BLaER1 treated with 17β-estradiol and CSF1 and Interleukin-3, amounts not matched to agents 10 nM and 100 nM (cell line): Measurements from ENCODE around the gene ZNF692.
A peak's percentile ranks its signal among the peaks of the same experiment; 100 is the strongest.

Experiments
- H3K27ac ChIP-seq, 11 experiments: shearing (Covaris generic); formaldehyde crosslinking; 2 replicates each; pipeline ENCODE4 v1.8.1; 2022
- H3K27me3 ChIP-seq, 11 experiments: shearing (Covaris generic); formaldehyde crosslinking; 2 replicates each; pipeline ENCODE4 v1.8.1; 2022
- H3K36me3 ChIP-seq, 11 experiments: shearing (Covaris generic); formaldehyde crosslinking; 2 replicates each; pipeline ENCODE4 v1.8.1; 2022
- H3K4me1 ChIP-seq, 10 experiments: shearing (Covaris generic); formaldehyde crosslinking; 2 replicates each; pipeline ENCODE4 v1.8.1; 2022
- H3K4me2 ChIP-seq, 11 experiments: shearing (Covaris generic); formaldehyde crosslinking; 2 replicates each; pipeline ENCODE4 v1.8.1; 2022
- H3K4me3 ChIP-seq, 10 experiments: shearing (Covaris generic); formaldehyde crosslinking; 2 replicates each; pipeline ENCODE4 v1.8.1; 2022
- H3K9ac ChIP-seq, 11 experiments: shearing (Covaris generic); formaldehyde crosslinking; 2 replicates each; pipeline ENCODE4 v1.8.1; 2022
- H3K9me3 ChIP-seq, 11 experiments: shearing (Covaris generic); formaldehyde crosslinking; replicated peaks in 1 of 11; 2 replicates each; pipeline ENCODE4 v1.8.1; 2022
- H4K20me1 ChIP-seq, 11 experiments: shearing (Covaris generic); formaldehyde crosslinking; 2 replicates each; pipeline ENCODE4 v1.8.1; 2022
- Cebpa-rat ChIP-seq, 11 experiments: shearing (Covaris generic); IDR thresholded peaks; 2 replicates each; pipeline ENCODE4 v1.8.1; 2022

Gene ZNF692

DNA sequence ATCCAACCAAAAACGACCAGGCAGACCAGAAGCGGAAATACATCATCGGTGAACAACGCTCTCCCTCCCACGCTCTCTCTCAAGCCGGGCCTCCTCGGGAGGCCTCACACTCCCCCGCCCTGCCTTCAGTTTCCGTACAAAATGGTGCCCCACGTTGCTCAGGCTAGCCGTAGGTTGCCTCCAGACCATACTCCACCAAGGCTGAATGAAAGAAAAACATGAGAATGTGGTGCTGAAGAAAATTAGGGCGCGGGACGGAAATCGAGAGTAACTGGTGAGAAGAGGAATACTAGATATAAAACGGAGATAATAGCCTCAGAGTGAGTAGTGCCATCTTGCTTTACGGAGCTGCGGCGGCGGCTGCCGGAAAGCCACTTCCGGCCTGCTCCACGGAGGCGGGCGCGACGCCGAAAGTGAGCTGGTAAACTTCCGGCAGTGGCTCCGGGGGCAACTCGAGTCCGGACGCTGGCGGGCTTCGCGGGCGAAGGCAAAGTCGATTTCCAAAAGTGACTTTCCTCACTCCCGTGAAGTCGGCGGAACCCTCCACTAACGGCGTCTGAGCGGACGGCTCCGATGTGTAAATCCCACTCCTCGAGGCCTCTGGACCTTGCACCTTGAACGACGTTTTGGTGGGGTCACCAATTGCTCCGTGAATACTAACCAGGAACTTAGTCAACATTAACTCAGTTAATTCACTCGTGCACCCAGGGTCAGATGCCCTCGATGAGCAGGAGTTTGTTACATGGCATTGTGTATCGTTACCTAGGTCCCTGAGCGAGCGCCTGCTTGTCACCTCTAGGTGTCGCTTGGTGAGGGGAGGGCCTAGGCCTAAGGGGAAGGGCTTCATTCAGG, 32.8 kb downstream of the ZNF692 start, which contains the start of gene SH3BP5L:
Gene SH3BP5L, minus strand, starts transcription at position 7 of the 852 bp plus-strand sequence. CDS start 980 bp downstream, outside the sequence.
- TF ChIP-seq Cebpa-rat (IDR thresholded peaks at IDR 0.05) = no peak
- Histone ChIP-seq H3K9me3 (peaks cover 0 to 6% (median 0%) of the 10 kb centered on the region in 11 experiments; a peak in 2 of 22 replicates), H3K36me3 (peaks cover 25 to 38% (median 36%) of the 10 kb centered on the region in 11 experiments)

GRCh38 chr1:248825573-248825908, 33.3 kb downstream of the ZNF692 start:
- no peak for TF ChIP-seq Cebpa-rat (IDR thresholded peaks at IDR 0.05)
- Histone ChIP-seq H3K9me3 (peaks cover 0 to 5% (median 0%) of the 10 kb centered on the region in 11 experiments; a peak in 2 of 22 replicates), H3K36me3 (peaks cover 31 to 44% (median 42%) of the 10 kb centered on the region in 11 experiments), H3K27ac (peak overlapping the region; percentile 93 to 100 (median 98)), H3K4me1 (peaks cover 56 to 74% (median 59%) of the 10 kb centered on the region in 10 experiments), H3K27me3 (no peaks in the 10 kb centered on the region), H4K20me1 (peaks cover 0 to 48% (median 31%) of the 10 kb centered on the region in 11 experiments; a peak in 15 of 22 replicates), H3K4me2 (peak overlapping the region; percentile 96 to 100 (median 99)), H3K9ac (peak overlapping the region; percentile 89 to 99 (median 95)), H3K4me3 (peak overlapping the region; percentile 72 to 93 (median 89))

More for the DNA sequence above, 32.8 kb downstream of the ZNF692 start, which contains the start of gene SH3BP5L:
- H3K27ac ChIP-seq = peak within 1 kb of the TSS; percentile 93 to 100 (median 98)
- peaks cover 0 to 42% (median 27%) of the 10 kb centered on the region in 11 experiments; a peak in 15 of 22 replicates for H4K20me1 ChIP-seq
- H3K4me2 ChIP-seq = peak within 1 kb of the TSS; percentile 96 to 100 (median 99)
- no peaks in the 10 kb centered on the region for H3K27me3 ChIP-seq
- H3K4me1 ChIP-seq = peaks cover 50 to 69% (median 53%) of the 10 kb centered on the region in 10 experiments
- H3K9ac ChIP-seq = peak within 1 kb of the TSS; percentile 89 to 99 (median 95)
- peak within 1 kb of the TSS; percentile 72 to 93 (median 89) for H3K4me3 ChIP-seq

DNA sequence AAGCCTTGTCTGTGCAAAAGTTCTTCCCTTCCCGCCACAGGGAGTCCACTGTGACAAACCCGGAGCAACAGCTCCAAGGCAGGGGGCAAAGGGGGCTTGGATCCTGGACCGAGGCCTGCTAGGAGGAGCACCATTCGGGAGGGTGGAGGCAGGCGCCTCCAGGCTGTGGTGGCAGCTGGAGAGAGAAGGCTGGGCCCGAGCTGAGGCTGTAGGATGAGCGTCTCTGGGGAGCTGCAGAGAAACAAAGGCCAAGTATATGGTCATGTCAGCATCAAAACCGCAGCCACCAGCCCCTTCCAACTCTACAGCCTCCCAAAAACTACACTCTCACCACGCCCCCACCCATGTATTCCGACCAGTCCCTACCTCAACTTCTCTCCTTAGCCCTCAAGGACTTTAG, 33.7 kb downstream of the ZNF692 start:
- H3K27ac ChIP-seq = peak overlapping the region; percentile 93 to 100 (median 98)
- no peaks in the 10 kb centered on the region for H3K27me3 ChIP-seq
- H4K20me1 ChIP-seq = peaks cover 0 to 52% (median 34%) of the 10 kb centered on the region in 11 experiments; a peak in 15 of 22 replicates
- H3K9me3 ChIP-seq = peaks cover 0 to 4% (median 0%) of the 10 kb centered on the region in 11 experiments; a peak in 2 of 22 replicates
- peak overlapping the region; percentile 72 to 93 (median 89) for H3K4me3 ChIP-seq
- peaks cover 35 to 48% (median 46%) of the 10 kb centered on the region in 11 experiments for H3K36me3 ChIP-seq
- TF ChIP-seq Cebpa-rat (IDR thresholded peaks at IDR 0.05) = no peak
- H3K4me1 ChIP-seq = peaks cover 60 to 79% (median 63%) of the 10 kb centered on the region in 10 experiments
- H3K4me2 ChIP-seq = peak overlapping the region; percentile 96 to 100 (median 99)
- H3K9ac ChIP-seq = peak overlapping the region; percentile 89 to 99 (median 95)

- Histone ChIP-seq H4K20me1 (peaks cover 0 to 56% (median 36%) of the 10 kb centered on the region in 11 experiments; a peak in 15 of 22 replicates), H3K4me3 (peak overlapping the region; percentile 72 to 93 (median 89)), H3K9me3 (0 out of 22 replicates have a peak, but pooled peaks cover 0 to under 1% (median 0%) of the 10 kb centered on the region in 11 experiments), H3K9ac (peak overlapping the region; percentile 89 to 99 (median 95)), H3K27ac (peak overlapping the region; percentile 93 to 100 (median 98); a peak in 21 of 22 replicates), H3K4me2 (peak overlapping the region; percentile 96 to 100 (median 99)), H3K36me3 (peaks cover 40 to 53% (median 50%) of the 10 kb centered on the region in 11 experiments), H3K4me1 (peaks cover 64 to 82% (median 66%) of the 10 kb centered on the region in 10 experiments), H3K27me3 (no peaks in the 10 kb centered on the region)
- no peak for TF ChIP-seq Cebpa-rat (IDR thresholded peaks at IDR 0.05)
Observed at GRCh38 chr1:248824701-248825100, 34.2 kb downstream of the ZNF692 start.

DNA sequence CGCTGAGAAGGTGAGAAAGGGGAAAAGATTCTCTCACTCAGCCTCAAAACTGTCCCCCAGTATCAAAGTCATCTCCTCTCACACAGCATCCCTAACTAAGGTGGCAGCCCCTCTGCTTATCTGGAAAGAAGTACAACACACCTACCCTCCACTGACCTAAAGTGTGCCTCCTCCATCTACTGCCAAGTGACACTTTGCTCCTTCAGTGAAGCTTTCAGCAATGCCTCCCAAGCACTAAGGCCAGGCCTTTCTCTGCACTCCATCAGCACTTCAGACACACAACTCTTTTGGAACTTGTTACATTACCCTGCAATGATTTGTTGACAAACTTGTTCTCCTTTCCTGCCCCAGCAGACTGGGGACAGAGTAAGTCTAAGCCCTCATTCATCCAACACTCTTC, 34.6 kb downstream of the ZNF692 start:
- Histone ChIP-seq H3K27me3 (no peaks in the 10 kb centered on the region), H3K27ac (peak overlapping the region in 10 of 11 experiments; percentile 94 to 100 (median 98); a peak in 18 of 22 replicates), H3K9me3 (no peaks in the 10 kb centered on the region), H3K4me1 (peaks cover 66 to 85% (median 70%) of the 10 kb centered on the region in 10 experiments), H3K4me3 (peak overlapping the region; percentile 72 to 93 (median 89)), H3K36me3 (peaks cover 44 to 57% (median 54%) of the 10 kb centered on the region in 11 experiments), H3K4me2 (peak overlapping the region; percentile 96 to 100 (median 99)), H4K20me1 (peaks cover 0 to 60% (median 37%) of the 10 kb centered on the region in 11 experiments; a peak in 15 of 22 replicates), H3K9ac (peak overlapping the region; percentile 89 to 99 (median 95))
- TF ChIP-seq Cebpa-rat (IDR thresholded peaks at IDR 0.05) = no peak

GRCh38 chr1:248823517-248824001, 35.3 kb downstream of the ZNF692 start:
- Histone ChIP-seq H3K27me3 (no peaks in the 10 kb centered on the region), H3K36me3 (peaks cover 51 to 64% (median 61%) of the 10 kb centered on the region in 11 experiments), H4K20me1 (peaks cover 0 to 65% (median 37%) of the 10 kb centered on the region in 11 experiments; a peak in 15 of 22 replicates), H3K4me3 (peak overlapping the region; percentile 72 to 93 (median 89); a peak in 19 of 20 replicates), H3K9me3 (no peaks in the 10 kb centered on the region), H3K27ac (peak overlapping the region in 9 of 11 experiments; percentile 0 to 100 (median 96); a peak in 12 of 22 replicates), H3K4me2 (peak overlapping the region; percentile 96 to 100 (median 99)), H3K9ac (peak overlapping the region; percentile 0 to 99 (median 95); a peak in 16 of 22 replicates), H3K4me1 (peaks cover 71 to 85% (median 76%) of the 10 kb centered on the region in 10 experiments)
- TF ChIP-seq Cebpa-rat (IDR thresholded peaks at IDR 0.05) = no peak

DNA sequence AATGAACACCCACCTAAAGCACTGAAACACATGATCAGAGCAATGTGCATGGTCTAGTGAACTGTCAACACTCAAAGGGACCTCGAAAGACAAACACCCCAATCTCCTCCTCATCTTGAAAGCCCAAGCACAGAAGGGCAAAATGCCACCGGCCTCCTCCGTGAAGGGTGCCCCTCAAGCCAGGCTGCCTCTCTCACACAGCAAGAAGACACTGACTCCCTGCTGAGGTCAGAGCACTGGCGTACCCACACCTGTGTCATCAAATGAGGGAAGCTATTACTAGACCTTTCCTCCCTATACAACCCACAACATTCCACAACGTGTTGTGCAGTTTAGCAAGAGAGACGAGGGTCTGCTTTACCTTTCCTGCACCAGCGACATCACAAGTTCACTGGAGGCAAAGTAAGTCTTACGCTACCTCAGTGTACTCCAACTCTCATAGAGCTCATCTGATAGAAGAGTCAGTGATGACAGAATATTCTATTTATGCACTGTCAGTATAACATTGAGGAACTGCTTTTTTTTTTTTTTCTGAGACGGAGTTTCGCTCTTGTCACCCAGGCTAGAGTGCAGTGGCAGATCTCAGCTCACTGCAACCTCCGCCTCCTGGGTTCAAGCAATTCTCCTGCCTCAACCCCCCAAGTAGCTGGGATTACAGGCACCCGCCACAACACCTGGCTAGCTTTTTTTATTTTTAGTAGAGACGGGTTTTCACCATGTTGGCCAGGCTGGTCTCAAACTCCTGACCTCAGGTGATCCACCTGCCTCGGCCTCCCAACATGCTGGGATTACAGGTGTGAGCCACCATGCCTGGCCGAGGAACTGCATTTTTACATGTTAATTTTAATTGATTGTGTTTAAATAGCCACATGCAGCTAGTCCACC, 36.5 kb downstream of the ZNF692 start:
- no peak for TF ChIP-seq Cebpa-rat (IDR thresholded peaks at IDR 0.05)
- H3K27ac ChIP-seq = peak overlapping the region in 8 of 11 experiments; percentile 8 to 99 (median 95); a peak in 12 of 22 replicates

More for the DNA sequence above, 36.5 kb downstream of the ZNF692 start:
- Histone ChIP-seq H3K4me1 (peaks cover 72 to 86% (median 84%) of the 10 kb centered on the region in 10 experiments), H3K9me3 (no peaks in the 10 kb centered on the region), H3K27me3 (no peaks in the 10 kb centered on the region), H3K9ac (peak overlapping the region in 8 of 11 experiments; percentile 0 to 99 (median 94); a peak in 13 of 22 replicates), H4K20me1 (peaks cover 0 to 72% (median 37%) of the 10 kb centered on the region in 11 experiments; a peak in 15 of 22 replicates), H3K36me3 (peaks cover 61 to 75% (median 70%) of the 10 kb centered on the region in 11 experiments), H3K4me3 (peak overlapping the region; percentile 6 to 93 (median 88); a peak in 13 of 20 replicates), H3K4me2 (peak overlapping the region; percentile 96 to 100 (median 99))
